OCI-LY1 (cell line): ENCODE measurements around the gene ALX4.

Experiments used
- H2AFZ ChIP-seq: fragments of 200-600 bp; sonication (generic), shearing (Covaris generic); 2 replicates; pipeline ENCODE4 v1.6.0; 2014; ENCODE audit warnings: antibody characterized with exemption, mild to moderate bottlenecking, low read length
- H3F3A ChIP-seq: fragments of 200-600 bp; sonication (generic), shearing (Covaris generic); 2 replicates; pipeline ENCODE4 v1.6.0; 2014; ENCODE audit warnings: mild to moderate bottlenecking, antibody characterized with exemption, low read length, moderate library complexity; ENCODE audit not compliant: insufficient read depth
- H3K27ac ChIP-seq: fragments of 200-600 bp; sonication (generic); 2 replicates; pipeline ENCODE4 v1.5.1; 2014; ENCODE audit warnings: low read length, mixed run types, mild to moderate bottlenecking, low read depth; ENCODE audit not compliant: poor library complexity, severe bottlenecking
- H3K27me3 ChIP-seq: fragments of 200-600 bp; sonication (generic); 2 replicates; pipeline ENCODE4 v1.6.0; 2014; ENCODE audit warnings: antibody characterized with exemption, mild to moderate bottlenecking, low read length, moderate library complexity; ENCODE audit not compliant: insufficient read depth
- H3K36me3 ChIP-seq: fragments of 200-600 bp; sonication (generic); 2 replicates; pipeline ENCODE4 v1.6.1; 2014; ENCODE audit warnings: mild to moderate bottlenecking, antibody characterized with exemption, low read length, moderate library complexity, mixed read lengths; ENCODE audit not compliant: insufficient read depth
- H3K4me1 ChIP-seq: fragments of 200-600 bp; sonication (generic); 2 replicates; pipeline ENCODE4 v1.5.1; 2014; ENCODE audit warnings: mild to moderate bottlenecking, low read length, moderate library complexity; ENCODE audit not compliant: insufficient read depth, severe bottlenecking
- H3K4me2 ChIP-seq: fragments of 200-600 bp; sonication (generic), shearing (Covaris generic); 2 replicates; pipeline ENCODE4 v1.6.1; 2014; ENCODE audit warnings: low read length
- H3K4me3 ChIP-seq: fragments of 200-600 bp; sonication (generic); 2 replicates; pipeline ENCODE4 v1.5.1; 2014; ENCODE audit warnings: low read length, low read depth, mild to moderate bottlenecking, mixed read lengths; ENCODE audit not compliant: poor library complexity, severe bottlenecking
- H3K79me2 ChIP-seq: fragments of 200-600 bp; shearing (Covaris generic); 2 replicates; pipeline ENCODE4 v1.6.1; 2016; ENCODE audit warnings: mixed run types, low read length, mixed read lengths; ENCODE audit not compliant: insufficient read depth
- H3K9ac ChIP-seq: fragments of 200-600 bp; sonication (generic), shearing (Covaris generic); 2 replicates; pipeline ENCODE4 v1.6.1; 2014; ENCODE audit warnings: mild to moderate bottlenecking, low read length, mixed read lengths
- H3K9me2 ChIP-seq: fragments of 200-600 bp; sonication (generic), shearing (Covaris generic); 2 replicates; pipeline ENCODE4 v1.6.1; 2014; ENCODE audit warnings: low read depth, mild to moderate bottlenecking, low read length, mixed read lengths
- H3K9me3 ChIP-seq: fragments of 200-600 bp; shearing (Covaris generic); 2 replicates; pipeline ENCODE4 v1.6.1; 2014; ENCODE audit warnings: low read length, mixed read lengths
- H4K20me1 ChIP-seq: fragments of 200-600 bp; sonication (generic), shearing (Covaris generic); 2 replicates; pipeline ENCODE4 v1.6.0; 2016; ENCODE audit warnings: mild to moderate bottlenecking, low read length; ENCODE audit not compliant: insufficient read depth
- CTCF ChIP-seq: fragments of 200-600 bp; sonication (generic), shearing (Covaris generic); IDR thresholded peaks from 2 replicates; pipeline ENCODE4 v1.5.1; 2017; ENCODE audit warnings: mild to moderate bottlenecking, antibody characterized with exemption, low read length, moderate library complexity, mixed read lengths
- EZH2 ChIP-seq: fragments of 200-600 bp; sonication (generic), shearing (Covaris generic); IDR thresholded peaks from 2 replicates; pipeline ENCODE4 v1.8.0; 2017; ENCODE audit warnings: borderline replicate concordance, mixed run types, mild to moderate bottlenecking, antibody characterized with exemption, low read length, moderate library complexity, mixed read lengths

The ALX4 gene

GRCh38 chr11:44248109-44248508 lies 61.8 kb downstream of the ALX4 start:
- Histone ChIP-seq H2AFZ (no peak overlapping the region), H4K20me1 (no peaks in the 10 kb centered on the region), H3K9ac (no peak overlapping the region), H3F3A (no peaks in the 10 kb centered on the region), H3K4me1 (no peaks in the 10 kb centered on the region), H3K9me3 (peaks cover 11% of the 10 kb centered on the region), H3K79me2 (no peaks in the 10 kb centered on the region), H3K9me2 (no peaks in the 10 kb centered on the region), H3K27ac (no peak overlapping the region), H3K4me2 (no peak overlapping the region), H3K36me3 (no peaks in the 10 kb centered on the region), H3K4me3 (no peak overlapping the region), H3K27me3 (no peaks in the 10 kb centered on the region)
- TF ChIP-seq CTCF, result no peak
- TF ChIP-seq EZH2, result no peak

DNA sequence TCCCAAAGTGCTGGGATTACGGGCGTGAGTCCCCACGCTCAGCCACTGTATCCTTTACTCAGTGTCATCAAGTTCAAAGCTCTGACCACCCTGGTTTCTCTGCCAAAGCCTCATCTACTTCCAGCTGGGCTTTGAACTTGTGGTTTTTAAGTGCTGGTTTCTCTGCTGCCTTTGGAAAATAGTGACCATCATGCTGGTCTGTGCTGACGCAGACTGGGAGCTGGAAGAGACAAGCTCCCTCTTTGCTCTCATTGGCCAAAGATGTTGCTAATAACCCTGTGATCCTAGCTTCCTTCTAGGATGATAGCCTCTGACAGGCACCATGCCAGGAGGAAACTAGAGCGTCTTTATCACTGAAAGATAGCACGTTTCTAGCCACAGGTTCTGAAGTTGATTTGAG lies 62.4 kb downstream of the ALX4 start:
- no peak for TF ChIP-seq CTCF
- no peak for TF ChIP-seq EZH2
- H3K36me3 ChIP-seq, result no peaks in the 10 kb centered on the region
- no peak overlapping the region for H3K4me3 ChIP-seq
- H4K20me1 ChIP-seq, result no peaks in the 10 kb centered on the region
- no peak overlapping the region for H3K9ac ChIP-seq
- H3F3A ChIP-seq, result no peaks in the 10 kb centered on the region
- peaks cover 5% of the 10 kb centered on the region; the same call in 1 of the 2 replicates for H3K9me3 ChIP-seq
- no peak overlapping the region for H2AFZ ChIP-seq
- H3K4me1 ChIP-seq, result no peaks in the 10 kb centered on the region
- no peaks in the 10 kb centered on the region for H3K9me2 ChIP-seq
- H3K27me3 ChIP-seq, result no peaks in the 10 kb centered on the region
- H3K4me2 ChIP-seq, result no peak overlapping the region
- H3K79me2 ChIP-seq, result no peaks in the 10 kb centered on the region
- H3K27ac ChIP-seq, result no peak overlapping the region

DNA sequence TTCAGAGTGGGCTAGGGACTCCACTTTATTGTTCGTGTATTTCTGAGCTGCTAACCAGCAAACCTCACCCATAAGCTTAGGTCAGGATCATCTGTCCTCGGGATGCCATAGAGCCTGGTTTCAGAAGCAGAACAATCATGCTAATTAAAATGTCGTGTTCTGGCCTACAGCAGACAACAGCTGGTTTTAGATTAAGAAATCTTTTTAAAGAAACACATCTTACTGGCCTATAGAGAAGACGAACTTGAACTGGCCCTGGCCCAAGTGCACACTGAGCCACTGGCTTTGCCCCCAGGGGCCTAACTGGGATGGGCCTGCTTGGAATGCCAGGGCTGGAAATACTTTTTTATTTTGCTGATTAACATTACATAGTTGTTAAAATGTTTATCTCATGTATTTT lies 63.2 kb downstream of the ALX4 start:
- H3K36me3 ChIP-seq, result no peaks in the 10 kb centered on the region
- H3K4me1 ChIP-seq, result no peaks in the 10 kb centered on the region
- H3K27me3 ChIP-seq, result no peaks in the 10 kb centered on the region
- no peak overlapping the region for H3K4me2 ChIP-seq
- no peak overlapping the region for H3K4me3 ChIP-seq
- H3K79me2 ChIP-seq, result no peaks in the 10 kb centered on the region
- H3F3A ChIP-seq, result no peaks in the 10 kb centered on the region
- H4K20me1 ChIP-seq, result no peaks in the 10 kb centered on the region
- no peak overlapping the region for H2AFZ ChIP-seq
- no peaks in the 10 kb centered on the region for H3K9me2 ChIP-seq
- H3K9me3 ChIP-seq, result no peaks in the 10 kb centered on the region
- no peak for TF ChIP-seq EZH2
- no peak for TF ChIP-seq CTCF
- H3K9ac ChIP-seq, result no peak overlapping the region
- no peak overlapping the region for H3K27ac ChIP-seq
